ENCODE measurements around the gene GRIA3. TPM values are rescaled to one million over a fixed set of nuclear protein-coding genes. Genes with fewer than 3 reads are reported as not detected.
"Not testable (repeated sequence)": the region's sequence is repeated elsewhere in the genome, so short reads cannot be mapped to it uniquely, and the experiment has no call there.

Gene GRIA3
- total RNA-seq, 4 donors from 2014 or later: 0.33 to 0.73 (median 0.46) TPM; not detected in 1

DNA sequence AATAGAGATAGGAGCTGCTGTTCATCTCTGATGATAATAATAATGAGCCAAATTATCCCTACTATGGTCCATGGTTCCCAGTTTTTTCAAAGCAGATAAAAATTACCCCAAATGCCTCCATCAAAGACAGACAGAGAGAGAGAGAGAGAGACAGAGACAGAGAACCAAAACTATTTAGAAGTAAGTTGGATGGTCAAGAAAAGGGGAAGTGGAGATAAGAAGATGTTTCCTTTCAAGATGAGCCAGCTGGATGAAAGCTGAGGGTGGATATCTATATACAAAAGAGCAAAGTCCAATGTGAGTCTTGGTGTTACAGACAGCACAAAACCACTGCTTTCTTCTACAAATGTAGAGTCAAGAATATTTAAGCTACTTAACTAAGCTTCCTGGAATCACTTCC, 173.9 kb downstream of the GRIA3 start:
- H3K36me3 ChIP-seq: no peaks in the 10 kb centered on the region

GRCh38 chrX:123358457-123358856, 174.4 kb downstream of the GRIA3 start:
- H3K27me3 ChIP-seq: no peaks in the 10 kb centered on the region
- TF ChIP-seq CTCF (IDR thresholded peaks at IDR 0.05) (no peak), POLR2A (IDR thresholded peaks at IDR 0.05) (no peak)
- H3K9me3 ChIP-seq: no peaks in the 10 kb centered on the region
- no peaks in the 10 kb centered on the region for H3K36me3 ChIP-seq
- H3K27ac ChIP-seq: no peak overlapping the region
- intact Hi-C loops (cut with DNase I): no loop called here
- no peaks in the 10 kb centered on the region for H3K4me1 ChIP-seq
- no peak overlapping the region for H3K4me3 ChIP-seq (replicated peaks in 1 of 3)
- DNase-seq: no peak
- 90 to 95% methylated on average over 4 of the region's 4 CpGs for whole genome bisulfite sequencing, 2 donors

More for the DNA sequence above, 173.9 kb downstream of the GRIA3 start:
- intact Hi-C loops (cut with DNase I): no loop called here
- no peaks in the 10 kb centered on the region for H3K9me3 ChIP-seq
- no peak overlapping the region for H3K4me3 ChIP-seq (replicated peaks in 1 of 3)
- no peaks in the 10 kb centered on the region for H3K4me1 ChIP-seq
- H3K27ac ChIP-seq: no peak overlapping the region
- DNase-seq: no peak
- no peaks in the 10 kb centered on the region for H3K27me3 ChIP-seq
- TF ChIP-seq POLR2A (IDR thresholded peaks at IDR 0.05): no peak
- TF ChIP-seq CTCF (IDR thresholded peaks at IDR 0.05): no peak

- Histone ChIP-seq H3K27me3 (no peaks in the 10 kb centered on the region), H3K4me1 (no peaks in the 10 kb centered on the region), H3K27ac (no peak overlapping the region), H3K4me3 (replicated peaks in 1 of 3) (no peak overlapping the region), H3K9me3 (no peaks in the 10 kb centered on the region), H3K36me3 (no peaks in the 10 kb centered on the region)
- 57 to 61% methylated on average over 1 of the region's 1 CpG for WGBS, 2 donors
- peak in 1 of 2 donors; percentile 2 for DNase-seq
- intact Hi-C loops (cut with DNase I): no loop called here
- TF ChIP-seq POLR2A (IDR thresholded peaks at IDR 0.05): no peak
- no peak for TF ChIP-seq CTCF (IDR thresholded peaks at IDR 0.05)
Measured at GRCh38 chrX:123361371-123361770, 177.3 kb downstream of the GRIA3 start.

DNA sequence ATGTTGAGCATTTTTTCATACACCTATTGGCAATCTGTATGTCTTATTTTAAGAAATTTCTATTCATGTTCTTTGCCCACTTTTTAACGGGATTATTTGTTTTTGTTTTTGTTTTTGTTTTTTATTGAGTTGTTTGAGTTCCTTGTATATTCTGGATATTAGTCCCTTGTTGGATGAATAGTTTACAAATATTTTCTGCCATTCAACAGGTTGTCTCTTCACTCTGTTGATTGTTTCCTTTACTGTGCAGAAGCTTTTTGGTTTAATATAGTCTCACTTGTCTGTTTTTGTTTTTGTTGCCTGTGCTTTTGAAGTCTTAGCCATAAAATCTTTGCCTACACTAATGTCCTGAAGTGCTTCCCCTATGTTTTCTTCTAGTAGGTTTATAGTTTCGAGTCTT, 202.1 kb downstream of the GRIA3 start:
- intact Hi-C loops (cut with DNase I); DNase-seq; H3K9me3 ChIP-seq; H3K27me3 ChIP-seq; H3K4me3 ChIP-seq (replicated peaks in 1 of 3); H3K4me1 ChIP-seq; H3K27ac ChIP-seq; H3K36me3 ChIP-seq: not testable (repeated sequence)
- WGBS, 2 donors: 84 to 89% methylated on average over 2 of the region's 2 CpGs

DNA sequence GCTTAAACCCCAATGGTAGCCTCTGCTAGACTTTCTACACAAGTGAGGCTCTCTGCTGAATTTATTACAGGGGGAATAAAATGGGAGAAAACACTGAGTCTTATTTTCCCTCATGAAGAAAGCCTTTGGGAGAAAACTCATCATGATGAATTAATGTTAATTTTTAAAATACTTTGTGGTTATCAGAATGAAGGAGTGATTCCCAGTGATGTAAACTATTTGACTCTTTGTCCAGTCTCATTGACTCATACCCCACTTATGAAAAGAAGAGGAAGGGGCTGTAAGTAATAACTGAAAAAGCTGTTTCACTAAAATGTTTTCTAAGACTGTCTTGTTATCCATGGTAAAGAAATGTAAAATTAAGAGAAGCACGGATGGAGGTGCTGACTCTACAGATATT, 208.8 kb downstream of the GRIA3 start:
- H3K36me3 ChIP-seq: no peaks in the 10 kb centered on the region
- no peak for DNase-seq
- H3K27me3 ChIP-seq: no peaks in the 10 kb centered on the region
- TF ChIP-seq CTCF (IDR thresholded peaks at IDR 0.05) (no peak), POLR2A (IDR thresholded peaks at IDR 0.05) (no peak)
- no peaks in the 10 kb centered on the region for H3K9me3 ChIP-seq
- H3K4me1 ChIP-seq: no peaks in the 10 kb centered on the region
- intact Hi-C loops (cut with DNase I): no loop called here
- H3K27ac ChIP-seq: no peak overlapping the region
- 86 to 91% methylated on average over 1 of the region's 1 CpG for WGBS, 2 donors
- H3K4me3 ChIP-seq (replicated peaks in 1 of 3): no peak overlapping the region

DNA sequence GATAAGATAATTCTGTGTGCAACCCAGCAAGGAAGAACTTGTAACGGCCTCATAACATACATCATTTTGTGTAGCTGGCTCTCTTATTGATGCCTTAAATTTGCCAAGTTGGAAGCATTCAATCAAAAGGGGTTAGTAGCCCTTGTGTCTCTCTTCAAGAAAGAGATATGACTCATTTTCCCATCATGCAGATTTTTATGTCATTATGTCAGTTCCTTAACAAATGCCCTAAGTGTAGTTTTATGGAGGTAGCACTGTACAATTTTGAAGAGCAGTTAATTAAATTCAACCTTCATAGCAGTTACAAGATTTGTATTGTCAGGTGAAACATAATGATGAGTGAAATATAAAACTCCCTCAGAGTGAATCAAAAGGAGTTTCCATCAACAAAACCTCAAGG, 215.6 kb downstream of the GRIA3 start:
- WGBS, 2 donors: 71 to 91% methylated on average over 1 of the region's 1 CpG
- no peak for DNase-seq
- intact Hi-C loops (cut with DNase I): no loop called here
- TF ChIP-seq POLR2A (IDR thresholded peaks at IDR 0.05): no peak
- no peak for TF ChIP-seq CTCF (IDR thresholded peaks at IDR 0.05)
- H3K36me3 ChIP-seq: no peaks in the 10 kb centered on the region
- H3K9me3 ChIP-seq: no peaks in the 10 kb centered on the region
- no peaks in the 10 kb centered on the region for H3K27me3 ChIP-seq
- H3K27ac ChIP-seq: no peak overlapping the region
- no peaks in the 10 kb centered on the region for H3K4me1 ChIP-seq
- H3K4me3 ChIP-seq (replicated peaks in 1 of 3): no peak overlapping the region
